Measurements from ENCODE around the gene PIGK.

PIGK gene

DNA sequence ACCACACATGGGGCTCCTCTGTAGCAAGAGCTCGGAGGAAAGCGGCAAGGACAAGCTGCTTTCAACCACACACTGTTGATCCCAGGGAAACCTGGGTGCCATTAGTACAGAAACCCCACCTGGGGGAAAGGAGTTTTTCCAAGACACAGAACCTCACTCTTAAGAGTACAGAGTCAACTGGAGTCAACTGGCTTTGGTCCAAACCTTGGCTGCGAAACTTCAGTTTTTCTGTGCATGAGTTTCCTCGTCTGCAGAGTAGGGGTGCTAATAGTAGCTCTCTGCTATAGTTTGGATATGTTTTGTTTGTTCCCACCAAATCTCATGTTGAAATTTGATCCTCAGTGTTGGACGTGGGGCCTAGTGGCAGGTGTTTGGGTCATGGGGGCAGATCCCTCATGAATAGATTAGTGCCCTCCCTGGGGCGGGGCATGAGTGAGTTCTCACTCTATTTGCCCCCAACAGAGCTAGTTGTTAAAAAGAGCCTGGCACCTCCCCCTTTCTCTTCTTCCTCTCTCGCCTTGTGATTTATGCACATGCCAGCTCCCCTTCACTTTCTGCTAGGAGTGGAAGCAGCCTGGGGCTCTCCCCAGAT is 161.1 kb downstream of the PIGK start:
- DNase-seq (ENCODE audit: low read depth): no peak
- TF ChIP-seq, protein P1, sequence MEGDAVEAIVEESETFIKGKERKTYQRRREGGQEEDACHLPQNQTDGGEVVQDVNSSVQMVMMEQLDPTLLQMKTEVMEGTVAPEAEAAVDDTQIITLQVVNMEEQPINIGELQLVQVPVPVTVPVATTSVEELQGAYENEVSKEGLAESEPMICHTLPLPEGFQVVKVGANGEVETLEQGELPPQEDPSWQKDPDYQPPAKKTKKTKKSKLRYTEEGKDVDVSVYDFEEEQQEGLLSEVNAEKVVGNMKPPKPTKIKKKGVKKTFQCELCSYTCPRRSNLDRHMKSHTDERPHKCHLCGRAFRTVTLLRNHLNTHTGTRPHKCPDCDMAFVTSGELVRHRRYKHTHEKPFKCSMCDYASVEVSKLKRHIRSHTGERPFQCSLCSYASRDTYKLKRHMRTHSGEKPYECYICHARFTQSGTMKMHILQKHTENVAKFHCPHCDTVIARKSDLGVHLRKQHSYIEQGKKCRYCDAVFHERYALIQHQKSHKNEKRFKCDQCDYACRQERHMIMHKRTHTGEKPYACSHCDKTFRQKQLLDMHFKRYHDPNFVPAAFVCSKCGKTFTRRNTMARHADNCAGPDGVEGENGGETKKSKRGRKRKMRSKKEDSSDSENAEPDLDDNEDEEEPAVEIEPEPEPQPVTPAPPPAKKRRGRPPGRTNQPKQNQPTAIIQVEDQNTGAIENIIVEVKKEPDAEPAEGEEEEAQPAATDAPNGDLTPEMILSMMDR (IDR thresholded peaks at IDR 0.05; ENCODE audit: control insufficient read depth, insufficient read depth, low read depth, low read length, missing control alignments): no peak
- H3K4me3 ChIP-seq (ENCODE audit: control insufficient read depth, low read depth, low read length): no peak overlapping the region

DNA sequence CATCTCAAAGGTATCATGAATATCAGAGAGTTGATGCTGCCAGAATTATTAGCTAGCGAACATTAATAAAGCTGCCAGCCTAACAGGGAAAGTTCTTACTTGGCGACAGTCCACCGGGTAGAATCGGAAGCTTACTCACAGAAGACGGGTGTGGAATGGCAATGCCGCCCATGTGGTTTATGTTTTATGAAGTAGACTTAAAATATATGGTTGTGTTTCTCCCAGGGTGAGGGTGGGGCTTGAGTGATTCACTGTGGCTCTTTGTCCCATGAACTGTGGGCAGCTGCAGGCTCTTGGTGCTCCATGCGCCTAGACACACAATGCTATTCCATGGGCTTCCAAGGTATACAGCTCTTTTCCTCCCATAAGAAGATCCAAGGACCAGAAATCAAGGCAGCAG is 162.7 kb downstream of the PIGK start:
- no peak overlapping the region for H3K4me3 ChIP-seq (ENCODE audit: control insufficient read depth, low read depth, low read length)
- DNase-seq (ENCODE audit: low read depth): no peak
- TF ChIP-seq, protein P1 (IDR thresholded peaks at IDR 0.05; ENCODE audit: control insufficient read depth, insufficient read depth, low read depth, low read length, missing control alignments): no peak

DNA sequence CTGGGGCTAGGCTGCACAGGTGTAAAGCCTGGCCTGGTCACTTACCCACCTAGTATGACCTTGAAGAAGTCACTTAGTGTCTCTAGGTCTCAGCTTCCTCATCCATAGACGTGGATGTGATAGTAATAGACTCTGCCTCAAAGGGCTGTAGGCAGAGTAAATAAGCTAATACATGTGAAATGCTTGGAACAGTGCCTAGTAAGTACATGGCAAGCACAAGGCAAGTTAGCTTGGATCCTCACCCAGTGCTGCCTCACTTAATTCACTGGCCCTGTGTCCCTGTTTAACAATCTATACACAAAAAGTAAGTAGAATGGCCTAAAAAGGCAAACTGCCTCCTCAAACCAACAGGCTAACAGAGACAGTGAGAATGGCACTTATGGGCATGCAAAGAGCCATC is 167.8 kb downstream of the PIGK start:
- no peak for DNase-seq (ENCODE audit: low read depth)
- TF ChIP-seq, protein P1 (IDR thresholded peaks at IDR 0.05; ENCODE audit: control insufficient read depth, insufficient read depth, low read depth, low read length, missing control alignments): no peak
- H3K4me3 ChIP-seq (ENCODE audit: control insufficient read depth, low read depth, low read length): no peak overlapping the region

DNA sequence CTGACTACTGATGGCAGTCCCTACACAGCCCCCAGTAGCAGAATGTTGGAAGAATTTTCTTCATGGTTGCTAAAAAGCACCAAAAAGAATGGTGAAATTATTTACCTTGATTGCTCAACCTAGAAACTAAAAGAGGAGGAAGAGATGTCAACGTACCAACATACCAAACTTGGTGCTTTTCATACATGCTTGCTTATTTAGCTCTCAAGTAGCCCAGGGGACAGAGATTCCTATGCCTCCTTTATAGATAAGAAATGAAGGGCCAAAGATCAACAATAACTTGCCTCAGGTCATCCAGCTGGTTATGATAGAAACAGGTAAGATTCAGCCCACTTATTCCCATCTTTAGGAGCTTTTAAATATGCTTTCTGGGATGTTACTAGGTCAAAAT is 170.6 kb downstream of the PIGK start:
- no peak overlapping the region for H3K4me3 ChIP-seq (ENCODE audit: control insufficient read depth, low read depth, low read length)
- TF ChIP-seq, protein P1 (IDR thresholded peaks at IDR 0.05; ENCODE audit: control insufficient read depth, insufficient read depth, low read depth, low read length, missing control alignments): no peak
- DNase-seq (ENCODE audit: low read depth): no peak

DNA sequence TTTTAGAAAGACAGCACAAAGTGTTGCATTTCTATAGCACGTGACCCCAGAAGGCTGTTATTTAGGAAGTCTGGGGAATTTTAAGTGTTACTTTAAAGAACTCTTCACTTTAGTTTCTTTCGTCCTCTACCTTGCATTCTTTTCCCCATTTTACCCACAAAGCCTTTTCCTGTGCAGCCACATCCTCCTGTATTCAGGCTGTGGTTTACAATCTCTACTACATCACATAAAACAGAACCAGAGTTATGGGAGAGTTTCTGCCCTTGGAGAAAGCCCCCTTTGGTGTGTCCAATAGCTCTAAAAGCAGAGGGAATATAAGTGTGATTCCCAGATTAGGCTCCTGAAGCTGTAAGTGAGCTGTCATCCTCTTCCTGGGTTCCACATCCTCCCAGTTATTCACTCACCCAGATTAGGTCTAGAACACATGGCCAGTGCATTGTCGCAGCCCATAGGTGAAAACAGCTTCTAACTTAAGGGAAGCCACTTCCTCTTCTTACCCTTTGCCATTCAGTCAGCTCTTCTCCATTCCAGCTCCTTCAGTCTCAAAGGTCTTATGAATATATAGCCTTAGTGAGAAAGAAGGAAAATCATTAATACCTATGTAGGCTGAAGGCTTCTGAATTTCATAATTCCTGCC is 171.1 kb downstream of the PIGK start:
- TF ChIP-seq, protein P1 (IDR thresholded peaks at IDR 0.05; ENCODE audit: control insufficient read depth, insufficient read depth, low read depth, low read length, missing control alignments): no peak

DNA sequence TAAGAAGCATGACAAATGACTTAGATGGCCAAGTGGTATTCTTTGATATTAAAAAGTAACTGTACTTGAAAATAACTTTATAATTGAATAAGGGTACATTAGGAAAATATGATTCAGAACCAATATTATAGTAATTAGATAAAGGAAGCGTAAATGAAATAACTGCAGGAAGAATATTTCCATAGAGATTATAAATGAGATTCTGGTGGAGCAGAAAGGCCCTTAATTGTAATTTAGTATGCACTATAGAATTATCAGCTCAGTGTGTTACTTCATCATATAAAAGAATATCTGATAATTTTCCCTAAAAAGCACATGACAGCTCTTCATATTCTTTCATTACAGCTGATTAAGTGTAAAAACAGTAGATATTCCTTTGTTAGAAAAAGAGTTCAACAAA is 171.7 kb downstream of the PIGK start:
- TF ChIP-seq, protein P1 (IDR thresholded peaks at IDR 0.05; ENCODE audit: control insufficient read depth, insufficient read depth, low read depth, low read length, missing control alignments): no peak
- H3K4me3 ChIP-seq (ENCODE audit: control insufficient read depth, low read depth, low read length): no peak overlapping the region
- no peak for DNase-seq (ENCODE audit: low read depth)

More for the DNA sequence above, 171.1 kb downstream of the PIGK start:
- no peak for DNase-seq (ENCODE audit: low read depth)
- no peak overlapping the region for H3K4me3 ChIP-seq (ENCODE audit: control insufficient read depth, low read depth, low read length)

Data from AG09309 (cell line).